Colonic mucosa (tissue), 4 donors: ENCODE measurements around the gene FUT8. TPM values are rescaled to one million over a fixed set of nuclear protein-coding genes. Genes with fewer than 3 reads are reported as not detected.
"Not testable (repeated sequence)": the region's sequence is repeated elsewhere in the genome, so short reads cannot be mapped to it uniquely, and the experiment has no call there.

Experiments used
- DNase-seq: peaks from one replicate; pipeline ENCODE4 v3.0.0-alpha.2; 2020
- H3K27ac ChIP-seq: fragments of 200-600 bp; one replicate; pipeline ENCODE4 v1.8.0; 2021
- H3K27me3 ChIP-seq: fragments of 200-600 bp; one replicate; pipeline ENCODE4 v1.8.0; 2021
- H3K36me3 ChIP-seq: fragments of 200-600 bp; one replicate; pipeline ENCODE4 v1.8.0; 2021
- H3K4me1 ChIP-seq: fragments of 200-600 bp; one replicate; pipeline ENCODE4 v1.8.0; 2021; ENCODE audit warnings: mild to moderate bottlenecking
- H3K4me3 ChIP-seq: fragments of 200-600 bp; one replicate; pipeline ENCODE4 v1.8.0; 2021
- H3K9ac ChIP-seq, 2 donors: one replicate each; pipeline ENCODE4 v1.7.0; 2013; ENCODE audit warnings: control low read depth in 2 of 2, low read depth in 2 of 2, low read length in 2 of 2
- H3K9me3 ChIP-seq: fragments of 200-600 bp; one replicate; pipeline ENCODE4 v1.8.0; 2021
- intact Hi-C: fragments of 100-400 bp; cut with DNase I; formaldehyde crosslinking; loops from one replicate; pipeline ENCODE4 v1.14.1; 2022
- total RNA-seq, 2 donors: library from RNA; stranded (reverse); fragmentation: NEBNext Ultra II Directional in 1 of 2; extraction: Animal tissue kit (Norgen Biotek cat#: 25700) in 1 of 2; gene quantifications; one replicate each; pipeline ENCODE4 v1.2.1, GENCODE V29; 2021
- TF ChIP-seq, protein P1 (sequence below): fragments of 200-600 bp; IDR thresholded peaks from one replicate; pipeline ENCODE4 v1.8.0; 2022; ENCODE audit warnings: antibody characterized with exemption, mild to moderate bottlenecking
- donor health status: healthy.
- donor health status: DM: no; HTN: no; CAD: no.
- donor health status: DM: no; HTN: no; CAD: no.

FUT8 gene
- total RNA-seq, 2 donors from 2014 or later: 28.8 to 37.2 TPM

DNA sequence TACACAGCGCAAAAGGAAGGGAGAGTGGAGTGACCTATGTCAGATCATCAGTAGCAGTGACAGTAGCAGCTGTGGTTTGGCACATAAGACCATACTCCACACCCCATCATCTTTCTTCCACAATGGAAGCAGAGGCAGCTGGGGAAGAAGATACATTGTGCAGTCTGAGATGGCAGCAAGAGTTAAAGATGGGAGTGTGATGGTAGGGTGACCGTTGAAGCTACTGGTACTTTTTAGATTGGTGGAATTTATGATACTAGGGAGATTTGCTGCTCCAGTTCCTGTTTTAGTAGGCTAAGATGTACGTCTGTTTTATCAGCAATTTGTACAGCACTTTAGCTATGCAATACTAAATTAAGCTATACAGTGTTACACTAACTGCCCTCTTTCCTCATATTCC, 291.0 kb downstream of the FUT8 start:
- DNase-seq: no peak
- Histone ChIP-seq H3K27ac (no peak overlapping the region), H3K4me1 (no peaks in the 10 kb centered on the region), H3K9ac (no peak overlapping the region), H3K4me3 (no peak overlapping the region), H3K9me3 (no peaks in the 10 kb centered on the region), H3K36me3 (no peaks in the 10 kb centered on the region), H3K27me3 (no peaks in the 10 kb centered on the region)
- TF ChIP-seq, protein P1, sequence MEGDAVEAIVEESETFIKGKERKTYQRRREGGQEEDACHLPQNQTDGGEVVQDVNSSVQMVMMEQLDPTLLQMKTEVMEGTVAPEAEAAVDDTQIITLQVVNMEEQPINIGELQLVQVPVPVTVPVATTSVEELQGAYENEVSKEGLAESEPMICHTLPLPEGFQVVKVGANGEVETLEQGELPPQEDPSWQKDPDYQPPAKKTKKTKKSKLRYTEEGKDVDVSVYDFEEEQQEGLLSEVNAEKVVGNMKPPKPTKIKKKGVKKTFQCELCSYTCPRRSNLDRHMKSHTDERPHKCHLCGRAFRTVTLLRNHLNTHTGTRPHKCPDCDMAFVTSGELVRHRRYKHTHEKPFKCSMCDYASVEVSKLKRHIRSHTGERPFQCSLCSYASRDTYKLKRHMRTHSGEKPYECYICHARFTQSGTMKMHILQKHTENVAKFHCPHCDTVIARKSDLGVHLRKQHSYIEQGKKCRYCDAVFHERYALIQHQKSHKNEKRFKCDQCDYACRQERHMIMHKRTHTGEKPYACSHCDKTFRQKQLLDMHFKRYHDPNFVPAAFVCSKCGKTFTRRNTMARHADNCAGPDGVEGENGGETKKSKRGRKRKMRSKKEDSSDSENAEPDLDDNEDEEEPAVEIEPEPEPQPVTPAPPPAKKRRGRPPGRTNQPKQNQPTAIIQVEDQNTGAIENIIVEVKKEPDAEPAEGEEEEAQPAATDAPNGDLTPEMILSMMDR: no peak
- intact Hi-C loops: no loop called here

DNA sequence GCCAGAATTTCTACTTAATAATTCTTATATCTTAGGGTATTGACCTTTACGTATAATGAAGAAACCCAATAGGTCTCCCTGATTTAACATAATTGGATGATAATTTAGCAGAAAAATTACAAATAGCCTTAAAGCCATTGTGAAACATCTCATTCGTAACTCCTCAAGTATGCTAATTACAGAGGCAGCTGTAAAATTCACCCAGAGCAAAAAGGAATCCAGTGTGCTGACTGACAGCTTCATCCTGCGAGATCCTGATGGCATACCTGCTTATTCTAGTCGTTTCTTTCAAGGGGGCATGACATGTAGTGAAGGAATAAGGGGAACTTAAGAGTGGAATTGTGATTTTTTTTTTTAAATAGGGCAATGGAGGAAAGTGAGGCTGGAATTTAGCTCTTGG, 291.5 kb downstream of the FUT8 start:
- Histone ChIP-seq H3K9ac (no peak overlapping the region), H3K9me3 (no peaks in the 10 kb centered on the region), H3K27ac (no peak overlapping the region), H3K36me3 (no peaks in the 10 kb centered on the region), H3K27me3 (no peaks in the 10 kb centered on the region), H3K4me3 (no peak overlapping the region), H3K4me1 (no peaks in the 10 kb centered on the region)
- TF ChIP-seq, protein P1: no peak
- intact Hi-C loops: no loop called here
- DNase-seq: no peak

DNA sequence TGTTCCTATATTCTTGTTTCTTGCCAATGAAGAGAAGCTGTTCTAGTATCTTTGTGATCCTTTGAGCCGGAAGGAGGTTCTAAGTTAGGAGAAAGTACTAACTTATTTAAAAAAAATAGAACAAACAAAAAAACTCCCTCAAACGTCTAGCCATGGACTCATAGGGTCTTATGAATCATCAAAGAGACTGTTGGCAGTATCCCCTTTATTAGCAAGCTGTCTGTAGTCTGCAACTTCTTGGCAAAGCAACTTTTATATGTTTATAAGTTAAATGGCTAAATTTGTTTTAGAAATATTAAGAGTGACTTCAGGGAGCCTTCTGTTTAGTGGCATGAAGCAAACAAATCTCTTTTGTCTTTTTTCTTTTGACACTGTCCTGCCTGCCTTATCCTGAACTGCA, 291.9 kb downstream of the FUT8 start:
- no peaks in the 10 kb centered on the region for H3K36me3 ChIP-seq
- H3K4me3 ChIP-seq: no peak overlapping the region
- H3K27me3 ChIP-seq: no peaks in the 10 kb centered on the region
- TF ChIP-seq, protein P1: no peak
- H3K4me1 ChIP-seq: no peaks in the 10 kb centered on the region
- no peaks in the 10 kb centered on the region for H3K9me3 ChIP-seq
- DNase-seq: no peak
- H3K27ac ChIP-seq: no peak overlapping the region
- intact Hi-C loops: no loop called here
- no peak overlapping the region for H3K9ac ChIP-seq

DNA sequence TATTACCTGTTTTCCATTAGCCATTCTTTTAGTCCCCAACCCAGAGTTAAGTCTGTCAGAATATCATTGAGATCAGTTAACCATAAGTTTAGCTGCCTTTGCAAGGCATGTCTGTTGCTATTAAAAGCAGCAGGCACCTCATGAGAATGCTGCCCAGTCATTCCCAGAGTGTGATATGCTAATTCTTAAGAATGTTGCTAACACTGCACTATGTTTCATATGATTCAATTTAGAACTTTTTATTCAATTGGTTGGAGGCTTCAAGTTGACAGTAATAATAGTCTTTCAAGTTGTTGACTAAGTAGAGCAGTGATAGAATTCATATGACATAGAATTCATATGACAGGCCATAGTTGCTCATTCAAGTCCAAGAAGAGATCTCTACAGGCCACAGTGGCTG, 292.3 kb downstream of the FUT8 start:
- no peak overlapping the region for H3K4me3 ChIP-seq
- H3K4me1 ChIP-seq: no peaks in the 10 kb centered on the region
- no peaks in the 10 kb centered on the region for H3K36me3 ChIP-seq
- DNase-seq: no peak
- no peaks in the 10 kb centered on the region for H3K9me3 ChIP-seq
- intact Hi-C loops: no loop called here
- no peak overlapping the region for H3K9ac ChIP-seq
- no peak overlapping the region for H3K27ac ChIP-seq
- H3K27me3 ChIP-seq: no peaks in the 10 kb centered on the region
- TF ChIP-seq, protein P1: no peak

DNA sequence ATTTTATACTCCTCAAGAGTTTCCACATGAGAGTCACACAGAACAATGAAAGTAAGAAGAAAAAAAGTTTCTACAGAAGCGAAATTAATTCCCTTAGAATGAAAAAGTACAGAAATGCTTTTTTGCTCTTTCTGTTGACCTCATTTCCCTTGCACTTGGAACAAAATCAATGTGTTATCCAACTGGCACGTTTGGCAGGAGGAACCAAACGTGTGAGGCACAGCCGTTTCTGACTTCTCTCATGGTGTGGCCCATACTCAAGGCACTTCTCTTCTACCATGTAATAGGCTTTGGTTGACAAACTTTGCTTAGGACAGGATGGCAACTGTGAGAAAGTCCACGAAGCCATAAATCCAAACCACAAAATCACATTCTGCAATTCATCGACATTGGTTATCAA, 297.0 kb downstream of the FUT8 start:
- Histone ChIP-seq H3K9me3 (no peaks in the 10 kb centered on the region), H3K4me1 (no peaks in the 10 kb centered on the region), H3K27ac (no peak overlapping the region), H3K27me3 (no peaks in the 10 kb centered on the region), H3K4me3 (no peak overlapping the region), H3K9ac (no peak overlapping the region), H3K36me3 (no peaks in the 10 kb centered on the region)
- intact Hi-C loops: no loop called here
- DNase-seq: no peak
- TF ChIP-seq, protein P1: no peak

DNA sequence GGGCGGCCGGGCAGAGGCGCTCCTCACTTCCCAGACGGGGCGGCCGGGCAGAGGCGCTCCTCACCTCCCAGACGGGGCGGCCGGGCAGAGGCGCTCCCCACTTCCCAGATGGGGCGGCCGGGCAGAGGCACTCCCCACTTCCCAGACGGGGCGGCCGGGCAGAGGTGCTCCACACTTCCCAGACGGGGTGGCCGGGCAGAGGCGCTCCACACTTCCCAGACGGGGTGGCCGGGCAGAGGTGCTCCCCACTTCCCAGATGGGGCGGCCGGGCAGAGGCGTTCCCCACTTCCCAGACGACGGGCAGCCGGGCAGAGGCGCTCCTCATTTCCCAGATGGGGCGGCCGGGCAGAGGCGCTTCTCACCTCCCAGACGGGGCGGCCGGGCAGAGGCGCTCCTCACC, 304.3 kb downstream of the FUT8 start:
- H3K36me3 ChIP-seq, intact Hi-C loops, DNase-seq, H3K9ac ChIP-seq, H3K4me3 ChIP-seq, H3K9me3 ChIP-seq, H3K4me1 ChIP-seq, H3K27me3 ChIP-seq, H3K27ac ChIP-seq: not testable (repeated sequence)

DNA sequence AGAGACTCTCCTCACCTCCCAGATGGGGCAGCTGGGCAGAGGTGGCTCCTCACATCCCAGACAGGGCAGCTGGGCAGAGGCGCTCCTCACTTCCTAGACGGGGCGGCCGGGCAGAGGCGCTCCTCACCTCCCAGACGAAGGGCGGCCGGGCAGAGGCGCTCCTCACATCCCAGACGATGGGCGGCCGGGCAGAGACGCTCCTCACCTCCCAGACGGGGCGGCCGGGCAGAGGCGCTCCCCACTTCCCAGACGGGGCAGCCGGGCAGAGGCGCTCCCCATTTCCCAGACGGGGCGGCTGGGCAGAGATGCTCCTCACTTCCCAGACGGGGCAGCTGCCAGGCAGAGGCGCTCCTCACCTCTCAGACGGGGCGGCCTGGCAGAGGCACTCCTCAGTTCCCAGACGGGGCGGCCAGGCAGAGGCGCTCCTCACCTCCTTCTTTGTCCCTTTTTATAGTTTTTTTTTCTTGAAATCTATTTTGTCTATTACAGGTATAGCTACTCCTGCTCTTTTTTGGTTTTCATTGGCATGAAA, 304.9 kb downstream of the FUT8 start:
- H3K9me3 ChIP-seq, H3K27ac ChIP-seq, intact Hi-C loops, H3K4me3 ChIP-seq, H3K36me3 ChIP-seq, H3K4me1 ChIP-seq, DNase-seq, H3K27me3 ChIP-seq, H3K9ac ChIP-seq: not testable (repeated sequence)
